OCI-LY7 (cell line): ENCODE data around the gene SLC66A3.

Source experiments
- EZH2phosphoT487 ChIP-seq: fragments of 200-600 bp; sonication (generic); IDR thresholded peaks from 2 replicates; pipeline ENCODE4 v1.6.1; 2018; ENCODE audit warnings: low read depth, borderline replicate concordance, mild to moderate bottlenecking, mixed run types, antibody characterized with exemption, low read length, moderate library complexity, mixed read lengths
- TF ChIP-seq, protein P1 (sequence below): fragments of 200-600 bp; sonication (generic); conservative IDR thresholded peaks from 2 replicates; pipeline ENCODE4 v1.5.1; 2014; ENCODE audit warnings: mild to moderate bottlenecking, antibody characterized with exemption, low read length, moderate library complexity, mixed read lengths

DNA sequence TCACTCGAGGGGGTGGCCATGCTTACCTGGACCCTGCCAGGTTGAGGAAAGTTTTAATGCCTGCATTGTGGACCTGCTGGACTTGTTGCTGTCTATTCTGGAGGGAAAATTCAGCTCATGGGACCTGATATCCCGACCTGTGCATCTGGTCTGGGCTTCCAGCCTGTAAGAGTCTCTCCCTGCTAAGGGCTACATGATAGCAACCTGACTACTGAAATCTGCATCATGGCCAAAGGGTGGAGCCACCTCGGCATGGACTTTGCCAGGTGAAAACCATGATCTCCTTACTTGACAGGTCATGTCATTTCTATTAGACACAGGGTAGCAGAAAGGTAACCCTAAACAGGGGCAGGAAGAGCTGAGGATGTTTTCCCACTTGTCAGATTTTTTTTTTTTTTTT, 12.9 kb upstream of the SLC66A3 start:
- TF ChIP-seq, protein P1, sequence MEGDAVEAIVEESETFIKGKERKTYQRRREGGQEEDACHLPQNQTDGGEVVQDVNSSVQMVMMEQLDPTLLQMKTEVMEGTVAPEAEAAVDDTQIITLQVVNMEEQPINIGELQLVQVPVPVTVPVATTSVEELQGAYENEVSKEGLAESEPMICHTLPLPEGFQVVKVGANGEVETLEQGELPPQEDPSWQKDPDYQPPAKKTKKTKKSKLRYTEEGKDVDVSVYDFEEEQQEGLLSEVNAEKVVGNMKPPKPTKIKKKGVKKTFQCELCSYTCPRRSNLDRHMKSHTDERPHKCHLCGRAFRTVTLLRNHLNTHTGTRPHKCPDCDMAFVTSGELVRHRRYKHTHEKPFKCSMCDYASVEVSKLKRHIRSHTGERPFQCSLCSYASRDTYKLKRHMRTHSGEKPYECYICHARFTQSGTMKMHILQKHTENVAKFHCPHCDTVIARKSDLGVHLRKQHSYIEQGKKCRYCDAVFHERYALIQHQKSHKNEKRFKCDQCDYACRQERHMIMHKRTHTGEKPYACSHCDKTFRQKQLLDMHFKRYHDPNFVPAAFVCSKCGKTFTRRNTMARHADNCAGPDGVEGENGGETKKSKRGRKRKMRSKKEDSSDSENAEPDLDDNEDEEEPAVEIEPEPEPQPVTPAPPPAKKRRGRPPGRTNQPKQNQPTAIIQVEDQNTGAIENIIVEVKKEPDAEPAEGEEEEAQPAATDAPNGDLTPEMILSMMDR: no peak
- TF ChIP-seq EZH2phosphoT487: no peak
